B cell (primary cell): Measurements from ENCODE around the gene NPAS2.

Experiments
- EZH2 ChIP-seq: IDR thresholded peaks from 2 replicates; pipeline ENCODE4 v1.6.1; 2012; ENCODE audit warnings: borderline replicate concordance, low read depth, mild to moderate bottlenecking, moderate library complexity, low read length; ENCODE audit not compliant: insufficient read depth, poor library complexity, severe bottlenecking
- TF ChIP-seq, protein P1 (sequence below): fragments of 200-600 bp; IDR thresholded peaks from one replicate; pipeline ENCODE4 v1.8.0; 2022; ENCODE audit warnings: antibody characterized with exemption, mild to moderate bottlenecking

- TF ChIP-seq, protein P1, sequence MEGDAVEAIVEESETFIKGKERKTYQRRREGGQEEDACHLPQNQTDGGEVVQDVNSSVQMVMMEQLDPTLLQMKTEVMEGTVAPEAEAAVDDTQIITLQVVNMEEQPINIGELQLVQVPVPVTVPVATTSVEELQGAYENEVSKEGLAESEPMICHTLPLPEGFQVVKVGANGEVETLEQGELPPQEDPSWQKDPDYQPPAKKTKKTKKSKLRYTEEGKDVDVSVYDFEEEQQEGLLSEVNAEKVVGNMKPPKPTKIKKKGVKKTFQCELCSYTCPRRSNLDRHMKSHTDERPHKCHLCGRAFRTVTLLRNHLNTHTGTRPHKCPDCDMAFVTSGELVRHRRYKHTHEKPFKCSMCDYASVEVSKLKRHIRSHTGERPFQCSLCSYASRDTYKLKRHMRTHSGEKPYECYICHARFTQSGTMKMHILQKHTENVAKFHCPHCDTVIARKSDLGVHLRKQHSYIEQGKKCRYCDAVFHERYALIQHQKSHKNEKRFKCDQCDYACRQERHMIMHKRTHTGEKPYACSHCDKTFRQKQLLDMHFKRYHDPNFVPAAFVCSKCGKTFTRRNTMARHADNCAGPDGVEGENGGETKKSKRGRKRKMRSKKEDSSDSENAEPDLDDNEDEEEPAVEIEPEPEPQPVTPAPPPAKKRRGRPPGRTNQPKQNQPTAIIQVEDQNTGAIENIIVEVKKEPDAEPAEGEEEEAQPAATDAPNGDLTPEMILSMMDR = no peak
- TF ChIP-seq EZH2 = no peak
Measured at GRCh38 chr2:100807707-100808106, 12.2 kb upstream of the NPAS2 start.
